Measurements from ENCODE around the gene CDADC1.
"Not testable (repeated sequence)": the region's sequence is repeated elsewhere in the genome, so short reads cannot be mapped to it uniquely, and the experiment has no call there.

GRCh38 chr13:49327145-49327544, 79.4 kb downstream of the CDADC1 start:
- TF ChIP-seq NONO (IDR thresholded peaks at IDR 0.05); NONO (CRISPR knock-in tag; conservative IDR thresholded peaks at IDR 0.05); REST (IDR thresholded peaks at IDR 0.05; ENCODE audit: borderline replicate concordance in 1 of 2, low read depth in 1 of 2, low read length in 2 of 2); FOSL2 (CRISPR knock-in tag; IDR thresholded peaks at IDR 0.05); E2F5 (CRISPR knock-in tag; conservative IDR thresholded peaks at IDR 0.05); CENPBD1 (CRISPR knock-in tag; IDR thresholded peaks at IDR 0.05; ENCODE audit: borderline replicate concordance, low read depth); ZSCAN30 (CRISPR knock-in tag; IDR thresholded peaks at IDR 0.05); ZNF513 (CRISPR knock-in tag; conservative IDR thresholded peaks at IDR 0.05); NFE2L2 (IDR thresholded peaks at IDR 0.05; ENCODE audit: low read length); PRDM10 (CRISPR knock-in tag; IDR thresholded peaks at IDR 0.05; ENCODE audit: low read depth): not testable (repeated sequence)

Measured in HepG2 (cell line).